Subcutaneous preadipocyte (primary cell): ENCODE results near the gene SLC25A12. TPM values are rescaled to one million over a fixed set of nuclear protein-coding genes. Genes with fewer than 3 reads are reported as not detected.

Experiments used
- small RNA-seq: library from RNA; depleted of rRNA; stranded (forward); fragments of <200 nt; gene quantifications from one replicate; pipeline ENCODE3, GENCODE V24; 2012
- total RNA-seq: library from RNA; depleted of rRNA; stranded (reverse); fragments of >200 nt; gene quantifications from 2 replicates; pipeline ENCODE4 v1.2.3, GENCODE V29; 2012

The SLC25A12 gene
- total RNA-seq, result 22.4 and 24.6 TPM in 2 replicates

GRCh38 chr2:171893824-171894611, at the start of gene SLC25A12:
SLC25A12 (minus strand) TSS chr2:171894244; CDS start chr2:171894214, 30 bp downstream.

GRCh38 chr2:171922230-171923022, 28.4 kb upstream of the SLC25A12 start, which contains the start of gene HAT1:
HAT1 (plus strand) TSS chr2:171922461; CDS start chr2:171922501, 40 bp downstream.

Small RNAs within 50 kb of the gene (small RNA-seq; reads per million reads assigned to genes)
- gene RNU6-182P, result not detected

Other genes starting within 250 kb of the SLC25A12 start
- gene DYNC1I2, start 206.8 kb downstream of the SLC25A12 start, total RNA-seq, result 66.9 and 90.5 TPM in 2 replicates
- gene HAT1, start 28.2 kb upstream of the SLC25A12 start, total RNA-seq, result 35.6 and 42.2 TPM in 2 replicates
- gene METAP1D, start 105.7 kb upstream of the SLC25A12 start, total RNA-seq, result 12.5 and 15.8 TPM in 2 replicates
- gene DLX1, start 191.3 kb upstream of the SLC25A12 start, total RNA-seq, result under 0.01 and 0.39 TPM in 2 replicates
- gene DLX2, start 208.7 kb upstream of the SLC25A12 start, total RNA-seq, result 0.20 TPM in 1 of 2 replicates, not detected in the other